Activated T-cell treated with anti-CD3 and anti-CD28 coated beads for 1 hour (primary cell): Measurements from ENCODE around the gene SZRD1.

Source experiments
- DNase-seq: peaks from one replicate; pipeline ENCODE4 v3.0.0-alpha.2; 2020; ENCODE audit warnings: low read depth

SZRD1 gene

GRCh38 chr1:16367258-16367967 lies 371 bp downstream of the SZRD1 start:
- peak; percentile 68 for DNase-seq

- DNase-seq = no peak
Measured at GRCh38 chr1:16367968-16368890, 1.2 kb downstream of the SZRD1 start.

GRCh38 chr1:16369821-16370220 lies 2.8 kb downstream of the SZRD1 start:
- no peak for DNase-seq

GRCh38 chr1:16371725-16372124 lies 4.7 kb downstream of the SZRD1 start:
- no peak for DNase-seq

- no peak for DNase-seq
Measured at GRCh38 chr1:16372535-16373285, 5.7 kb downstream of the SZRD1 start.

- DNase-seq = no peak
Measured at GRCh38 chr1:16374266-16374665, 7.2 kb downstream of the SZRD1 start.

- no peak for DNase-seq
Measured at GRCh38 chr1:16375521-16376340, 8.7 kb downstream of the SZRD1 start.

GRCh38 chr1:16376971-16377370 lies 9.9 kb downstream of the SZRD1 start:
- DNase-seq = no peak

GRCh38 chr1:16378443-16378842 lies 11.4 kb downstream of the SZRD1 start:
- no peak for DNase-seq

- no peak for DNase-seq
Measured at GRCh38 chr1:16380868-16381267, 13.8 kb downstream of the SZRD1 start.

GRCh38 chr1:16383888-16384287 lies 16.8 kb downstream of the SZRD1 start:
- no peak for DNase-seq

- no peak for DNase-seq
Measured at GRCh38 chr1:16385659-16386453, 18.8 kb downstream of the SZRD1 start.

GRCh38 chr1:16386454-16387113 lies 19.5 kb downstream of the SZRD1 start:
- no peak for DNase-seq

GRCh38 chr1:16387201-16388188 lies 20.5 kb downstream of the SZRD1 start:
- no peak for DNase-seq

- DNase-seq = no peak
Measured at GRCh38 chr1:16391411-16391810, 24.4 kb downstream of the SZRD1 start.

- no peak for DNase-seq
Measured at GRCh38 chr1:16392740-16393569, 25.9 kb downstream of the SZRD1 start.

- no peak for DNase-seq
Measured at GRCh38 chr1:16393570-16394521, 26.8 kb downstream of the SZRD1 start.
